Ammon's horn (tissue), 1 donor: ENCODE results near the gene CALML4.

Experiments used
- DNase-seq: peaks from one replicate; pipeline ENCODE4 v3.0.0-alpha.2; 2016; ENCODE audit warnings: low spot score

CALML4 gene

GRCh38 chr15:68143785-68144184 is 61.3 kb downstream of the CALML4 start:
- DNase-seq = no peak

GRCh38 chr15:68143129-68143528 is 62.0 kb downstream of the CALML4 start:
- no peak for DNase-seq
